GM23338 (cell line): ENCODE results near the gene HTT-AS.

ENCODE experiments used
- CREB1 ChIP-seq: fragments of 250-450 bp; sonication (Bioruptor Pico); IDR thresholded peaks from 2 replicates; pipeline ENCODE4 v1.5.0; 2020; ENCODE audit warnings: low read depth, mild to moderate bottlenecking, moderate library complexity
- CTCF ChIP-seq, 2 experiments: fragments of 200-600 bp in 1 of 2; sonication (generic) in 1 of 2; conservative IDR thresholded peaks; 2 replicates each; pipeline versions ENCODE4 v1.5.1 to v1.6.1; 2016 to 2017; ENCODE audit warnings: antibody characterized with exemption in 2 of 2, low read depth in 2 of 2, mild to moderate bottlenecking in 2 of 2, moderate library complexity in 1 of 2
- ETS1 ChIP-seq: IDR thresholded peaks from 2 replicates; pipeline ENCODE4 v1.6.1; 2016; ENCODE audit warnings: antibody characterized with exemption
- EZH2 ChIP-seq: fragments of 200-600 bp; sonication (generic); IDR thresholded peaks from one replicate; pipeline ENCODE4 v1.8.0; 2017; ENCODE audit warnings: antibody characterized with exemption, mild to moderate bottlenecking, low read depth; ENCODE audit not compliant: unreplicated experiment
- EZH2phosphoT487 ChIP-seq: fragments of 200-600 bp; sonication (generic); IDR thresholded peaks from one replicate; pipeline ENCODE4 v1.8.1; 2018; ENCODE audit warnings: antibody characterized with exemption; ENCODE audit not compliant: unreplicated experiment
- JUNB ChIP-seq: IDR thresholded peaks from one replicate; pipeline ENCODE4 v1.6.1; 2016; ENCODE audit warnings: antibody characterized with exemption; ENCODE audit not compliant: unreplicated experiment
- POLR2AphosphoS5 ChIP-seq: IDR thresholded peaks from 2 replicates; pipeline ENCODE4 v1.6.1; 2016; ENCODE audit warnings: antibody characterized with exemption, low read depth
- REST ChIP-seq: IDR thresholded peaks from one replicate; pipeline ENCODE4 v1.6.1; 2018; ENCODE audit warnings: antibody characterized with exemption; ENCODE audit not compliant: unreplicated experiment
- ZNF331 ChIP-seq: fragments of 250-450 bp; sonication (Bioruptor Pico); IDR thresholded peaks from 2 replicates; pipeline ENCODE4 v1.5.0; 2020; ENCODE audit warnings: low read depth, mild to moderate bottlenecking, moderate library complexity

- TF ChIP-seq CTCF (conservative IDR thresholded peaks at IDR 0.05; ENCODE audit: low read depth in 2 of 2) (no peak), POLR2AphosphoS5 (no peak), EZH2 (no peak), REST (no peak), EZH2phosphoT487 (no peak), CREB1 (CRISPR knock-in tag) (no peak), JUNB (no peak), ZNF331 (CRISPR knock-in tag) (no peak), ETS1 (no peak)
These were observed 56.8 kb downstream of the HTT-AS start for GRCh38 chr4:3017504-3017903.
